Stimulated activated CD8-positive, alpha-beta memory T cell treated with anti-CD3 and anti-CD28 coated beads, Interleukin-4, amount 100 ng/mL, for 4 hours (primary cell): ENCODE results near the gene TBXAS1.
"Not testable (repeated sequence)": the region's sequence is repeated elsewhere in the genome, so short reads cannot be mapped to it uniquely, and the experiment has no call there.

Experiments used
- DNase-seq, 2 donors: peaks; one replicate each; pipeline ENCODE4 v3.0.0-alpha.2; 2020; ENCODE audit warnings: low read depth in 2 of 2, low spot score in 1 of 2

TBXAS1 gene

GRCh38 chr7:139913021-139913844 is 84.2 kb downstream of the TBXAS1 start:
- no peak for DNase-seq

GRCh38 chr7:139913845-139914135 is 84.7 kb downstream of the TBXAS1 start:
- DNase-seq = no peak

- no peak for DNase-seq
Measured at GRCh38 chr7:139914306-139915267, 85.5 kb downstream of the TBXAS1 start.

- DNase-seq = no peak
Measured at GRCh38 chr7:139915268-139915863, 86.3 kb downstream of the TBXAS1 start.

- DNase-seq = peak; percentile 13 to 34
Measured at GRCh38 chr7:139915864-139916716, 87.0 kb downstream of the TBXAS1 start.

- peak in 1 of 2 donors; percentile 7 for DNase-seq
Measured at GRCh38 chr7:139916717-139917395, 87.8 kb downstream of the TBXAS1 start.

GRCh38 chr7:139917851-139918250 is 88.8 kb downstream of the TBXAS1 start:
- DNase-seq = no peak

- no peak for DNase-seq
Measured at GRCh38 chr7:139918480-139918879, 89.4 kb downstream of the TBXAS1 start.

GRCh38 chr7:139923090-139923489 is 94.0 kb downstream of the TBXAS1 start:
- DNase-seq = no peak

GRCh38 chr7:139924461-139924860 is 95.4 kb downstream of the TBXAS1 start:
- DNase-seq = no peak

- DNase-seq = not testable (repeated sequence)
Measured at GRCh38 chr7:139929221-139929620, 100.2 kb downstream of the TBXAS1 start.

- no peak for DNase-seq
Measured at GRCh38 chr7:139930286-139930965, 101.4 kb downstream of the TBXAS1 start.

- no peak for DNase-seq
Measured at GRCh38 chr7:139931190-139931934, 102.3 kb downstream of the TBXAS1 start.

GRCh38 chr7:139932531-139932930 is 103.5 kb downstream of the TBXAS1 start:
- DNase-seq = no peak

- DNase-seq = no peak
Measured at GRCh38 chr7:139936760-139937310, 107.8 kb downstream of the TBXAS1 start.

- DNase-seq = no peak
Measured at GRCh38 chr7:139937715-139938114, 108.7 kb downstream of the TBXAS1 start.

GRCh38 chr7:139940866-139941265 is 111.8 kb downstream of the TBXAS1 start:
- no peak for DNase-seq

- no peak for DNase-seq
Measured at GRCh38 chr7:139941421-139941820, 112.4 kb downstream of the TBXAS1 start.

GRCh38 chr7:139941866-139942265 is 112.8 kb downstream of the TBXAS1 start:
- no peak for DNase-seq
